ENCODE results near the gene RABGAP1L. TPM values are rescaled to one million over a fixed set of nuclear protein-coding genes. Genes with fewer than 3 reads are reported as not detected.

The RABGAP1L gene
- total RNA-seq, 1 donor from 2014 or later: 28.8 TPM

- H3K27ac Mint-ChIP-seq: no peak overlapping the region
- DNase-seq (ENCODE audit: low spot score): no peak
- intact Hi-C loops (cut with micrococcal nuclease): no loop called here
Measured at GRCh38 chr1:174352117-174352516, 192.8 kb downstream of the RABGAP1L start.

GRCh38 chr1:174352883-174353608, 193.7 kb downstream of the RABGAP1L start:
- intact Hi-C loops (cut with micrococcal nuclease): no loop called here
- Mint-ChIP-seq H3K4me3 (ENCODE audit: low read depth) (no peak overlapping the region), H3K27ac (no peak overlapping the region), H3K27me3 (ENCODE audit: low read depth) (no peaks in the 10 kb centered on the region), H3K36me3 (ENCODE audit: low read depth) (peaks cover 4% of the 10 kb centered on the region), H3K4me1 (ENCODE audit: low read depth) (no peaks in the 10 kb centered on the region), H3K9me3 (peaks cover 13% of the 10 kb centered on the region)
- no peak for DNase-seq (ENCODE audit: low spot score)

More at GRCh38 chr1:174352117-174352516, 192.8 kb downstream of the RABGAP1L start:
- Mint-ChIP-seq H3K27me3 (ENCODE audit: low read depth) (no peaks in the 10 kb centered on the region), H3K4me3 (ENCODE audit: low read depth) (no peak overlapping the region), H3K36me3 (ENCODE audit: low read depth) (peaks cover 4% of the 10 kb centered on the region), H3K4me1 (ENCODE audit: low read depth) (no peaks in the 10 kb centered on the region), H3K9me3 (peaks cover 18% of the 10 kb centered on the region)

- intact Hi-C loops (cut with micrococcal nuclease): no loop called here
- H3K4me3 Mint-ChIP-seq (ENCODE audit: low read depth): no peak overlapping the region
- no peaks in the 10 kb centered on the region for H3K4me1 Mint-ChIP-seq (ENCODE audit: low read depth)
- H3K27me3 Mint-ChIP-seq (ENCODE audit: low read depth): no peaks in the 10 kb centered on the region
- H3K27ac Mint-ChIP-seq: no peak overlapping the region
- DNase-seq (ENCODE audit: low spot score): no peak
- no peaks in the 10 kb centered on the region for H3K36me3 Mint-ChIP-seq (ENCODE audit: low read depth)
- no peaks in the 10 kb centered on the region for H3K9me3 Mint-ChIP-seq
Measured at GRCh38 chr1:174358344-174358743, 199.0 kb downstream of the RABGAP1L start.

- no peaks in the 10 kb centered on the region for H3K36me3 Mint-ChIP-seq (ENCODE audit: low read depth)
- H3K27ac Mint-ChIP-seq: no peak overlapping the region
- H3K27me3 Mint-ChIP-seq (ENCODE audit: low read depth): no peaks in the 10 kb centered on the region
- intact Hi-C loops (cut with micrococcal nuclease): no loop called here
- no peak overlapping the region for H3K4me3 Mint-ChIP-seq (ENCODE audit: low read depth)
- H3K9me3 Mint-ChIP-seq: no peaks in the 10 kb centered on the region
- no peak for DNase-seq (ENCODE audit: low spot score)
- no peaks in the 10 kb centered on the region for H3K4me1 Mint-ChIP-seq (ENCODE audit: low read depth)
Measured at GRCh38 chr1:174358786-174359453, 199.6 kb downstream of the RABGAP1L start.

GRCh38 chr1:174359454-174359805, 200.1 kb downstream of the RABGAP1L start:
- Mint-ChIP-seq H3K9me3 (no peaks in the 10 kb centered on the region), H3K4me3 (ENCODE audit: low read depth) (no peak overlapping the region), H3K27me3 (ENCODE audit: low read depth) (no peaks in the 10 kb centered on the region), H3K4me1 (ENCODE audit: low read depth) (no peaks in the 10 kb centered on the region), H3K27ac (no peak overlapping the region), H3K36me3 (ENCODE audit: low read depth) (no peaks in the 10 kb centered on the region)
- DNase-seq (ENCODE audit: low spot score): no peak
- intact Hi-C loops (cut with micrococcal nuclease): no loop called here

- Mint-ChIP-seq H3K4me1 (ENCODE audit: low read depth) (no peaks in the 10 kb centered on the region), H3K9me3 (no peaks in the 10 kb centered on the region), H3K36me3 (ENCODE audit: low read depth) (no peaks in the 10 kb centered on the region), H3K27ac (no peak overlapping the region), H3K27me3 (ENCODE audit: low read depth) (no peaks in the 10 kb centered on the region), H3K4me3 (ENCODE audit: low read depth) (no peak overlapping the region)
- DNase-seq (ENCODE audit: low spot score): no peak
- intact Hi-C loops (cut with micrococcal nuclease): no loop called here
Measured at GRCh38 chr1:174364996-174365736, 205.8 kb downstream of the RABGAP1L start.

- Mint-ChIP-seq H3K4me1 (ENCODE audit: low read depth) (no peaks in the 10 kb centered on the region), H3K27me3 (ENCODE audit: low read depth) (no peaks in the 10 kb centered on the region), H3K4me3 (ENCODE audit: low read depth) (no peak overlapping the region), H3K36me3 (ENCODE audit: low read depth) (no peaks in the 10 kb centered on the region), H3K9me3 (no peaks in the 10 kb centered on the region), H3K27ac (no peak overlapping the region)
- intact Hi-C loops (cut with micrococcal nuclease): no loop called here
- DNase-seq (ENCODE audit: low spot score): no peak
Measured at GRCh38 chr1:174366946-174367345, 207.6 kb downstream of the RABGAP1L start.

GRCh38 chr1:174367892-174368291, 208.6 kb downstream of the RABGAP1L start:
- Mint-ChIP-seq H3K27me3 (ENCODE audit: low read depth) (no peaks in the 10 kb centered on the region), H3K9me3 (no peaks in the 10 kb centered on the region), H3K27ac (no peak overlapping the region), H3K4me1 (ENCODE audit: low read depth) (no peaks in the 10 kb centered on the region), H3K36me3 (ENCODE audit: low read depth) (no peaks in the 10 kb centered on the region), H3K4me3 (ENCODE audit: low read depth) (no peak overlapping the region)
- intact Hi-C loops (cut with micrococcal nuclease): no loop called here
- DNase-seq (ENCODE audit: low spot score): no peak

- intact Hi-C loops (cut with micrococcal nuclease): no loop called here
- no peak for DNase-seq (ENCODE audit: low spot score)
- Mint-ChIP-seq H3K4me3 (ENCODE audit: low read depth) (no peak overlapping the region), H3K27ac (no peak overlapping the region), H3K36me3 (ENCODE audit: low read depth) (no peaks in the 10 kb centered on the region), H3K9me3 (peaks cover 6% of the 10 kb centered on the region), H3K27me3 (ENCODE audit: low read depth) (no peaks in the 10 kb centered on the region), H3K4me1 (ENCODE audit: low read depth) (no peaks in the 10 kb centered on the region)
Measured at GRCh38 chr1:174376030-174376429, 216.7 kb downstream of the RABGAP1L start.

- intact Hi-C loops (cut with micrococcal nuclease): no loop called here
- H3K36me3 Mint-ChIP-seq (ENCODE audit: low read depth): peaks cover 5% of the 10 kb centered on the region
- H3K4me3 Mint-ChIP-seq (ENCODE audit: low read depth): no peak overlapping the region
- H3K27ac Mint-ChIP-seq: no peak overlapping the region
- H3K4me1 Mint-ChIP-seq (ENCODE audit: low read depth): no peaks in the 10 kb centered on the region
- no peaks in the 10 kb centered on the region for H3K9me3 Mint-ChIP-seq
- no peak for DNase-seq (ENCODE audit: low spot score)
- H3K27me3 Mint-ChIP-seq (ENCODE audit: low read depth): no peaks in the 10 kb centered on the region
Measured at GRCh38 chr1:174391716-174392115, 232.4 kb downstream of the RABGAP1L start.

GRCh38 chr1:174393885-174394284, 234.6 kb downstream of the RABGAP1L start:
- peaks cover 4% of the 10 kb centered on the region for H3K4me1 Mint-ChIP-seq (ENCODE audit: low read depth)
- DNase-seq (ENCODE audit: low spot score): no peak
- H3K4me3 Mint-ChIP-seq (ENCODE audit: low read depth): no peak overlapping the region
- peaks cover 9% of the 10 kb centered on the region for H3K36me3 Mint-ChIP-seq (ENCODE audit: low read depth)
- intact Hi-C loops (cut with micrococcal nuclease): no loop called here
- H3K27me3 Mint-ChIP-seq (ENCODE audit: low read depth): no peaks in the 10 kb centered on the region
- no peaks in the 10 kb centered on the region for H3K9me3 Mint-ChIP-seq
- no peak overlapping the region for H3K27ac Mint-ChIP-seq

GRCh38 chr1:174397261-174397660, 237.9 kb downstream of the RABGAP1L start:
- Mint-ChIP-seq H3K27me3 (ENCODE audit: low read depth) (no peaks in the 10 kb centered on the region), H3K9me3 (no peaks in the 10 kb centered on the region), H3K27ac (no peak overlapping the region), H3K4me1 (ENCODE audit: low read depth) (peaks cover 4% of the 10 kb centered on the region), H3K36me3 (ENCODE audit: low read depth) (peaks cover 9% of the 10 kb centered on the region), H3K4me3 (ENCODE audit: low read depth) (no peak overlapping the region)
- DNase-seq (ENCODE audit: low spot score): no peak
- intact Hi-C loops (cut with micrococcal nuclease): no loop called here

- DNase-seq (ENCODE audit: low spot score): no peak
- intact Hi-C loops (cut with micrococcal nuclease): no loop called here
- H3K9me3 Mint-ChIP-seq: no peaks in the 10 kb centered on the region
- H3K4me1 Mint-ChIP-seq (ENCODE audit: low read depth): peaks cover 4% of the 10 kb centered on the region
- H3K36me3 Mint-ChIP-seq (ENCODE audit: low read depth): peaks cover 9% of the 10 kb centered on the region
- no peak overlapping the region for H3K4me3 Mint-ChIP-seq (ENCODE audit: low read depth)
- no peak overlapping the region for H3K27ac Mint-ChIP-seq
- no peaks in the 10 kb centered on the region for H3K27me3 Mint-ChIP-seq (ENCODE audit: low read depth)
Measured at GRCh38 chr1:174398246-174398645, 238.9 kb downstream of the RABGAP1L start.

All from activated T-helper 2 cell treated with anti-CD3 and anti-CD28 coated beads, Interferon-gamma antibody, Interleukin-2, Interleukin-4, amounts not matched to agents 10 μg/mL and 5 μg/mL and 100 μg/mL, durations not matched to agents 14 hours and 24 hours and 36 hours (primary cell).